Activated CD8-positive, alpha-beta memory T cell treated with anti-CD3 and anti-CD28 coated beads for 4 hours (primary cell): ENCODE measurements around the gene TOE1.
"Not testable (repeated sequence)": the region's sequence is repeated elsewhere in the genome, so short reads cannot be mapped to it uniquely, and the experiment has no call there.

Experiments
- DNase-seq, 2 donors: peaks; one replicate each; pipeline ENCODE4 v3.0.0-alpha.2; 2020; ENCODE audit warnings: low read depth in 2 of 2

TOE1 gene

DNA sequence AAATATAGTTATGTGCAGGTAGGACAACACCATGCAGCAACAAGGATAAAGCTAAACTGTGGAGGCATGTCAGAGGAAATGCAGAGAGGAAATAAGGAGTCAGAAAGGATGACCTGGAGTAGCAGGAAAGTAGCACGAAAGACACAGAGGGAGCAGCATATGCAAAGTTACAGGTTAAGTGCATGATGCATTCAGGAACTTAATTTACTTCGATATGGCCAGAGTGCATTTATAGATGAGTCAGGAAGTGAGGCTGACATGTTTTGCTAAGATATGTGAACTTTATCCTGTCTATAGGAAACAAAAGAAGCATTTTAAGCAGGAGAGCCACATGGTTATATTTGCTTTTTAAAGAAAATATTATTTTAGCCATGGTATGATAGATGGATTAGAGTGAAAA is 15.7 kb downstream of the TOE1 start:
- no peak for DNase-seq

DNA sequence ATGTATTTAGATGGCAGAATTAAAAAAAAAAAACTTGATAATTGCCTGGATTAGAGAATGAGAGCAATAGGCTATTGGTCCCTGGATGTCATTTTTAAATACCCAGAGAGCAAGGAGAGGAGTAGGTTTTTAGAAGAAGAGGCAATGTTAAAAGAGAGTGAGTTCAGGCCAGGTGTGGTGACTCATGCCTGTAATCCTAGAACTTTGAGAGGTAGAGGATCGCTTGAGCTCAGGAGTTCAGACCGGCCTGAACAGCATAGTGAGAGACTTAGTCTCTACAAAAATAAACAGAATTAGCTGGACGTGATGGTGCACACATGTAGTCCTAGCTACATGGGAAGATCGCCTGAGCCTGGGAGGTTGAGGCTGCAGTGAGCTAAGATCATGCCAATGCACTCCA is 16.2 kb downstream of the TOE1 start:
- no peak for DNase-seq

DNA sequence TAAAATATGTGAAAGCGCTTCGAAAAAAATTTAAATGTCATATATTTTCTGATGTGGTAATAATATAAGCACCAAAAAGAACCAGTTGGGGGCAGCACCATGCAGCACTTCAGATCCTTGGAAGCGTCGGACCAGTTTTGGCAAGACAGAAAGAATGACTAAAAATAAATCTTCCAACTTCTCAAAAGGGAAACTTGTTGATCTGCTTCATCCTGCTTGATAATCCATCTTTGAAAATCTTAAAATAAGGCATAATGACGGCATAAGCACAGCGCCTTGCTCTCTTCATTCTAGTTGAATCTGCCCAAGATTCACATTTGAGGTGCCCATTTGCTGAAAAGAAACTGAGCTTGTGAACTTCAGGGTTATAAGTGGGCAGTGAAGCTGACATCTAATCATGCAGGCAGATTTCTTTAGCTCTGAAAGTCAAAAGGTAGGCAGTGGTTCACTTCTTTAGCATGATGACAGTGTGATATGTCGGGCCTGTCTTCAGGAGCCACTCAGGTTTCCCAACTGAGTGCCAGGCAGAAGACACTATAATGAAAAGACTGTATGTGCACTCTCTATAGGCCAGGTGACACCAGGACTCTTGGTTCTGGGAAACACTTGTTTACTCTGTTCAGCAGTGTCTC is 20.0 kb downstream of the TOE1 start:
- no peak for DNase-seq

DNA sequence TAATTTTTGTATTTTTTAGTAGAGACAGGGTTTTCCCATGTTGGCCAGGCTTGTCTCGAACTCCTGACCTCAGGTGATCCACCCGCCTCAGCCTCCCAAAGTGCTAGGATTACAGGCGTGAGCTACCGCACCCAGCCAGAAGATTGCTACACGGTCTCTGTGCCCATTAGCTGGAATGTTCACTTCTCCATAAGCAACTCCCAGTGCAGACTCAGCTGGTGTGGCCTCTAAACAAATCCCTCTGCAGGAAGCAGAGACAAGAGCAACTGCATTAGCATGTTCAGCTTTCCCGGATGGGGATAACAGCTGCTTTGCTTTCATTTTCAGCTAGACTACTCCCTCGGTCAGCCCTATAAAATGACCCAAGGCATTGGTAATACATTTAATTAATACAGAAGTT is 21.0 kb downstream of the TOE1 start:
- not testable (repeated sequence) for DNase-seq

- no peak for DNase-seq
Measured at GRCh38 chr1:45364294-45364693, 24.3 kb downstream of the TOE1 start.

DNA sequence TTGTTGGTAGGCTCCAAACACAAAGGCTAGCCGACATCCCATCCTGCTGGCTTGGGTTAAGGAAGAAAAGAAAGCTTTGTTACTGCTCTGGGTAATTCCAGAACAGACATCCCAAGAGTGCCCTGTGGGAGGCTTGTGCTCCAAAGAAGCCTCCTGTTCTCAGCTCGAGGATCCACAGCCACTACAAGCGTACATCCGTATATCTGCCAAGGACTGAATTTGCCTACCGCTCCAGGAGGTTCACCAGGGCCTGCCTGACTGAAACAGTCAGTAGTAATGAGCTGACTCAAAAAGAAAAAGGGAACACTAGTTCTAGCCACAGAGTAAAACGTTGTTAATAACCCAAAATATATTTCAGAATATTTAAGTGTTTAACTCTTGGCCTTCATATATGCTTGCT is 25.1 kb downstream of the TOE1 start:
- no peak for DNase-seq

GRCh38 chr1:45370575-45370974 is 30.6 kb downstream of the TOE1 start:
- no peak for DNase-seq

DNA sequence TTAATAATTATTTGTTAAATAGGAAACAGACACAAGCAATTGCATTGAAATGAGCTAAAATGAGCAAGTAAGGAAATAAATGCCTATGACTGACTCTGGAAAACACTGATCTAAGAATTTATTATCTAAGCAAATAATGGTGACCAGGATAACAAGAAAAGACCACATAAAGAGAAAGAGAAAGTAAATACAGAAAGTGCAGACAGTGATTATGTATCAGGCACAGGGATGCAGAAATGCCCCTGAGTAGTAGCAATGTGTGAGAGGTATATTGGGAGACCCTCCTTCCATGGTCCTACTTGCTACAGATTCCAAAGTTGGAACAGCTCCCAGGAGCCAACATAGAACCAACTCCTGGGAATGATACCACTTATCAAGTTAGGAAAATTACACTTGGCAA is 33.6 kb downstream of the TOE1 start:
- no peak for DNase-seq

GRCh38 chr1:45375104-45376090 is 35.4 kb downstream of the TOE1 start:
- DNase-seq = no peak

- DNase-seq = no peak
Measured at GRCh38 chr1:45378184-45378583, 38.2 kb downstream of the TOE1 start.

GRCh38 chr1:45379524-45379923 is 39.6 kb downstream of the TOE1 start:
- DNase-seq = no peak

DNA sequence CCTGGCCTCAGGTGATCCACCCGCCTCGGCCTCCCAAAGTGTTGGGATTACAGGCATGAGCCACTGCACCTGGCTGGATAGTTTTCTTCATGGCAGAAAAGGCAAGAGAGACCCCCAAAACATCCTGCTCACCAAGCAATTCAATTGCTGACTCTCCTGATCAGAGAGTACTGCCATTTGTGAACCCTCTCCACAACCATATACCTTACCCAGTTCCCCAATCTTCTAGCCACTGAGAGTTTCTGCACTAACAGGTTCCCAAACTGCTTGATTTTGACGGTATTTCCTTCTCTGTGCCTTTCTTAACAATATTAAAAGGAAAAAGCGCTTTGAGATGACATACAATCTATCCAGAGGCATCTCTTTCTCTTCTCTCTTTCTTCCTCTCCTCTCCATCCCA is 40.2 kb downstream of the TOE1 start:
- DNase-seq = no peak

DNA sequence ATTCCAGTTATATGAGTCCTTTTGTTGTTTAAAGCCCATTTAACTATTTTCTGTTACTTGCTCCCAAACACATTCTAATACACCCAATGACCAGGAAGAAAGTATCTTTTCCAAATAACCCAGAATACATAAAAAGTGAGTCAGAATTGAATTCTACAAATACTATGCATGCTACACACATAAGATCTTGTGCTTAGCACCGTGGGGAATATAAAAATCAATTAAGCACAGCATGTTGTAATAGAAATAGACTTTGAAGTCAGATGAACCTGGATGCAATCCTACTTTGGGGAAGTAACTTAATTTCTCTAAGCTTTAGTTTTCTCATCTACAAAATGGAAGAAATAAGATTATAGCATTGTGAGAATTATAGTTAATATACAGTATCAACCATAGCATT is 40.8 kb downstream of the TOE1 start:
- DNase-seq = no peak

DNA sequence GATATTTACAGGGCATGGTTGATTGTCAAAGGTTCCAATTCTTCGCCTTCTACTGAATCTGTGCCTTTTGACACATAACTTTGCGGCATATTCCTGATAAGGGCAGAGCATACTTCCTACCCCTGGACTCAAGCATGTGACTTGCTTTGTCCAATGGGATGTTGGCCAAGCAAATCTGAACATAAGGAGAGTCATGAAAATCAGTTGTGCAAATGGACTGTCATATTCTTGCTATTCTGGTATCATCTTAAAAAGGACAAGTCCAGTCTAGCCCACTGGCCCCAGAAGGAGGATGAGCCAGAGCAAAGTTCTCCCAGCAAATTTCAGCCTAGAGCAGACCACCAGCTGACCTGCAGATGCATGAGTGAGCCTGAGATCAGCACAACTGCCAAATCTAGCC is 41.3 kb downstream of the TOE1 start:
- DNase-seq = no peak

DNA sequence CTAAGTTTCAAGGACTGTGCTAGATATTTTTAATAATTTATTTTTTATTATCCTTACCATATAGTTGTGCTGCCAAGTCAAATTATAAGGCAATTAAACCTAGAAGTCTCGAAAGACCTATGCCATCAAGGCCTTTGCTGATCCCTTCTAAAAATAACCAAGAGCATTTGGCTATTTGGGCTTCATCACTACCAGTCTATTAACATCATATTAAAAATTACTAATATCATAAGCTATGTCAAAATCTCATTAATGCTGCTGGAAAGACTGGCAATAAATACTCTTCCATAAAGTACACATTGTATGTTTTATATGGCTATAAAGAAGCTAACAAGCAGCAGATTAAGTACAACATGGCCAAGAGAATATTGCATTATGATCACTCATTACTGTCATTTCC is 43.2 kb downstream of the TOE1 start:
- no peak for DNase-seq

GRCh38 chr1:45384213-45384612 is 44.2 kb downstream of the TOE1 start:
- not testable (repeated sequence) for DNase-seq

GRCh38 chr1:45385302-45385701 is 45.3 kb downstream of the TOE1 start:
- DNase-seq = no peak

DNA sequence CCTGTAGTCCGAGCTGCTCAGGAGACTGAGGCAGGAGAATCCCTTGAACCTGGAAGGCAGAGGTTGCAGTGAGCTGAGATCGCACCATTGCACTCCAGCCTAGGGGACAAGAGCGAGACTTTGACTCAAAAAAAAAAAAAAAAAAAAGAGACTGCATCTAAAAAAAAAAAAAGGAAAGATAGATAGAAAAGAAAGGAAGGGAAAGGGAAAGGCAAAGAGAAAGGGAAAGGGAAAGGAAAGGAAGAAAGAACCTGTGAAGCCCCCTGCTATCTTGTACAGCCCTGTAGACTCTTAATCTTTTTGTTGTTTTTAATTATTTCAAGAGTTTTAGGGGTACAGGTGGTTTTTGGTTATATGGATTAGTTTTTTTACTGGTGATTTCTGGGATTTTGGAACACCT is 46.2 kb downstream of the TOE1 start:
- no peak for DNase-seq
